Measurements from ENCODE around the gene MAD1L1.

MAD1L1 gene

GRCh38 chr7:2143981-2144595, 88.7 kb downstream of the MAD1L1 start:
- no peak overlapping the region for H2BK12ac ChIP-seq (ENCODE audit: low read length in 2 of 2)
- whole genome bisulfite sequencing: 99% methylated on average over 25 of the region's 25 CpGs
- H2BK15ac ChIP-seq (ENCODE audit: low read depth, poor library complexity, severe bottlenecking): no peak overlapping the region
- no peak overlapping the region for H3K14ac ChIP-seq (ENCODE audit: low read length in 2 of 2)
- no peak overlapping the region for H3K4me3 ChIP-seq (ENCODE audit: insufficient read depth in 1 of 2, low read depth in 1 of 2, low read length in 2 of 2)
- no peak overlapping the region for H2AFZ ChIP-seq (ENCODE audit: low read depth, low read length)
- no peaks in the 10 kb centered on the region for H3K4me1 ChIP-seq (ENCODE audit: control insufficient read depth, insufficient read depth, low read depth, low read length)
- no peak overlapping the region for H4K91ac ChIP-seq (ENCODE audit: low read length)
- H3K18ac ChIP-seq (ENCODE audit: low read depth in 1 of 2, low read length in 2 of 2): no peak overlapping the region
- no peaks in the 10 kb centered on the region for H3K27me3 ChIP-seq (ENCODE audit: control insufficient read depth in 1 of 2, insufficient read depth in 1 of 2, low read length in 2 of 2)
- no peak overlapping the region for H4K8ac ChIP-seq (ENCODE audit: low read length)
- H3K23ac ChIP-seq (ENCODE audit: low read length in 2 of 2): no peak overlapping the region
- no peak overlapping the region for H2BK5ac ChIP-seq (ENCODE audit: low read depth, low read length, poor library complexity, severe bottlenecking)
- peaks cover 35 to 78% of the 10 kb centered on the region in 2 experiments for H3K36me3 ChIP-seq (ENCODE audit: control insufficient read depth in 1 of 2, insufficient read depth in 2 of 2, low read depth in 1 of 2, low read length in 2 of 2)
- peaks cover 25% of the 10 kb centered on the region for H3K79me1 ChIP-seq (replicated peaks; ENCODE audit: low read length, poor library complexity, severe bottlenecking)
- H3K4me2 ChIP-seq (ENCODE audit: low read length, poor library complexity, severe bottlenecking): no peak overlapping the region
- no peaks in the 10 kb centered on the region for H3K9me3 ChIP-seq (ENCODE audit: control insufficient read depth, low read length)
- H3K4ac ChIP-seq (ENCODE audit: low read depth in 1 of 2, low read length in 2 of 2): no peak overlapping the region
- no peak overlapping the region for H3K9ac ChIP-seq (ENCODE audit: low read length)
- no peak overlapping the region for H2BK120ac ChIP-seq (ENCODE audit: low read depth, low read length)
- no peak overlapping the region for H3K27ac ChIP-seq (ENCODE audit: low read length, poor library complexity, severe bottlenecking)
- H2AK5ac ChIP-seq (ENCODE audit: low read length, severe bottlenecking): no peak overlapping the region
- DNase-seq: no peak

GRCh38 chr7:2143450-2143849, 89.3 kb downstream of the MAD1L1 start:
- no peak overlapping the region for H3K27ac ChIP-seq (ENCODE audit: low read length, poor library complexity, severe bottlenecking)
- H3K27me3 ChIP-seq (ENCODE audit: control insufficient read depth in 1 of 2, insufficient read depth in 1 of 2, low read length in 2 of 2): no peaks in the 10 kb centered on the region
- no peak overlapping the region for H2AK5ac ChIP-seq (ENCODE audit: low read length, severe bottlenecking)
- peaks cover 20% of the 10 kb centered on the region for H3K79me1 ChIP-seq (replicated peaks; ENCODE audit: low read length, poor library complexity, severe bottlenecking)
- H3K4me2 ChIP-seq (ENCODE audit: low read length, poor library complexity, severe bottlenecking): no peak overlapping the region
- no peak overlapping the region for H4K8ac ChIP-seq (ENCODE audit: low read length)
- no peak overlapping the region for H2BK5ac ChIP-seq (ENCODE audit: low read depth, low read length, poor library complexity, severe bottlenecking)
- H3K23ac ChIP-seq (ENCODE audit: low read length in 2 of 2): no peak overlapping the region
- no peak overlapping the region for H3K4ac ChIP-seq (ENCODE audit: low read depth in 1 of 2, low read length in 2 of 2)
- H3K4me1 ChIP-seq (ENCODE audit: control insufficient read depth, insufficient read depth, low read depth, low read length): no peaks in the 10 kb centered on the region
- no peak overlapping the region for H3K9ac ChIP-seq (ENCODE audit: low read length)
- no peak overlapping the region for H2BK15ac ChIP-seq (ENCODE audit: low read depth, poor library complexity, severe bottlenecking)
- H3K4me3 ChIP-seq (ENCODE audit: insufficient read depth in 1 of 2, low read depth in 1 of 2, low read length in 2 of 2): no peak overlapping the region
- no peak overlapping the region for H2AFZ ChIP-seq (ENCODE audit: low read depth, low read length)
- H2BK12ac ChIP-seq (ENCODE audit: low read length in 2 of 2): no peak overlapping the region
- H3K14ac ChIP-seq (ENCODE audit: low read length in 2 of 2): peak overlapping the region in 1 of 2 experiments; percentile 11
- 96% methylated on average over 7 of the region's 7 CpGs for WGBS
- H2BK120ac ChIP-seq (ENCODE audit: low read depth, low read length): no peak overlapping the region
- H3K9me3 ChIP-seq (ENCODE audit: control insufficient read depth, low read length): no peaks in the 10 kb centered on the region
- DNase-seq: no peak
- no peak overlapping the region for H3K18ac ChIP-seq (ENCODE audit: low read depth in 1 of 2, low read length in 2 of 2)
- H4K91ac ChIP-seq (ENCODE audit: low read length): no peak overlapping the region
- H3K36me3 ChIP-seq (ENCODE audit: control insufficient read depth in 1 of 2, insufficient read depth in 2 of 2, low read depth in 1 of 2, low read length in 2 of 2): peaks cover 35 to 77% of the 10 kb centered on the region in 2 experiments

- no peak overlapping the region for H2BK15ac ChIP-seq (ENCODE audit: low read depth, poor library complexity, severe bottlenecking)
- no peaks in the 10 kb centered on the region for H3K4me1 ChIP-seq (ENCODE audit: control insufficient read depth, insufficient read depth, low read depth, low read length)
- no peak overlapping the region for H3K27ac ChIP-seq (ENCODE audit: low read length, poor library complexity, severe bottlenecking)
- H3K27me3 ChIP-seq (ENCODE audit: control insufficient read depth in 1 of 2, insufficient read depth in 1 of 2, low read length in 2 of 2): no peaks in the 10 kb centered on the region
- 95% methylated on average over 20 of the region's 20 CpGs for WGBS
- no peak overlapping the region for H3K9ac ChIP-seq (ENCODE audit: low read length)
- H3K18ac ChIP-seq (ENCODE audit: low read depth in 1 of 2, low read length in 2 of 2): no peak overlapping the region
- H3K4me3 ChIP-seq (ENCODE audit: insufficient read depth in 1 of 2, low read depth in 1 of 2, low read length in 2 of 2): no peak overlapping the region
- no peak overlapping the region for H3K23ac ChIP-seq (ENCODE audit: low read length in 2 of 2)
- H2BK5ac ChIP-seq (ENCODE audit: low read depth, low read length, poor library complexity, severe bottlenecking): no peak overlapping the region
- no peak overlapping the region for H2BK12ac ChIP-seq (ENCODE audit: low read length in 2 of 2)
- peaks cover 22% of the 10 kb centered on the region for H3K79me1 ChIP-seq (replicated peaks; ENCODE audit: low read length, poor library complexity, severe bottlenecking)
- no peak for DNase-seq
- peaks cover 35 to 81% of the 10 kb centered on the region in 2 experiments for H3K36me3 ChIP-seq (ENCODE audit: control insufficient read depth in 1 of 2, insufficient read depth in 2 of 2, low read depth in 1 of 2, low read length in 2 of 2)
- no peaks in the 10 kb centered on the region for H3K9me3 ChIP-seq (ENCODE audit: control insufficient read depth, low read length)
- H3K4ac ChIP-seq (ENCODE audit: low read depth in 1 of 2, low read length in 2 of 2): no peak overlapping the region
- H2AK5ac ChIP-seq (ENCODE audit: low read length, severe bottlenecking): no peak overlapping the region
- no peak overlapping the region for H2AFZ ChIP-seq (ENCODE audit: low read depth, low read length)
- H2BK120ac ChIP-seq (ENCODE audit: low read depth, low read length): no peak overlapping the region
- no peak overlapping the region for H3K4me2 ChIP-seq (ENCODE audit: low read length, poor library complexity, severe bottlenecking)
- H4K8ac ChIP-seq (ENCODE audit: low read length): no peak overlapping the region
- H3K14ac ChIP-seq (ENCODE audit: low read length in 2 of 2): no peak overlapping the region
- no peak overlapping the region for H4K91ac ChIP-seq (ENCODE audit: low read length)
Observed at GRCh38 chr7:2142386-2142785, 90.4 kb downstream of the MAD1L1 start.

- no peak overlapping the region for H3K9ac ChIP-seq (ENCODE audit: low read length)
- no peak overlapping the region for H3K27ac ChIP-seq (ENCODE audit: low read length, poor library complexity, severe bottlenecking)
- H2BK15ac ChIP-seq (ENCODE audit: low read depth, poor library complexity, severe bottlenecking): no peak overlapping the region
- no peak overlapping the region for H3K4me3 ChIP-seq (ENCODE audit: insufficient read depth in 1 of 2, low read depth in 1 of 2, low read length in 2 of 2)
- no peak overlapping the region for H2BK5ac ChIP-seq (ENCODE audit: low read depth, low read length, poor library complexity, severe bottlenecking)
- WGBS: 95% methylated on average over 14 of the region's 14 CpGs
- H2BK120ac ChIP-seq (ENCODE audit: low read depth, low read length): no peak overlapping the region
- no peak for DNase-seq
- H3K18ac ChIP-seq (ENCODE audit: low read depth in 1 of 2, low read length in 2 of 2): no peak overlapping the region
- H3K9me3 ChIP-seq (ENCODE audit: control insufficient read depth, low read length): no peaks in the 10 kb centered on the region
- peaks cover 22% of the 10 kb centered on the region for H3K79me1 ChIP-seq (replicated peaks; ENCODE audit: low read length, poor library complexity, severe bottlenecking)
- no peaks in the 10 kb centered on the region for H3K27me3 ChIP-seq (ENCODE audit: control insufficient read depth in 1 of 2, insufficient read depth in 1 of 2, low read length in 2 of 2)
- H3K4ac ChIP-seq (ENCODE audit: low read depth in 1 of 2, low read length in 2 of 2): no peak overlapping the region
- no peak overlapping the region for H3K4me2 ChIP-seq (ENCODE audit: low read length, poor library complexity, severe bottlenecking)
- no peak overlapping the region for H2AK5ac ChIP-seq (ENCODE audit: low read length, severe bottlenecking)
- no peak overlapping the region for H2AFZ ChIP-seq (ENCODE audit: low read depth, low read length)
- no peak overlapping the region for H4K8ac ChIP-seq (ENCODE audit: low read length)
- H2BK12ac ChIP-seq (ENCODE audit: low read length in 2 of 2): no peak overlapping the region
- H3K4me1 ChIP-seq (ENCODE audit: control insufficient read depth, insufficient read depth, low read depth, low read length): no peaks in the 10 kb centered on the region
- peaks cover 35 to 77% of the 10 kb centered on the region in 2 experiments for H3K36me3 ChIP-seq (ENCODE audit: control insufficient read depth in 1 of 2, insufficient read depth in 2 of 2, low read depth in 1 of 2, low read length in 2 of 2)
- H3K23ac ChIP-seq (ENCODE audit: low read length in 2 of 2): no peak overlapping the region
- no peak overlapping the region for H3K14ac ChIP-seq (ENCODE audit: low read length in 2 of 2)
- H4K91ac ChIP-seq (ENCODE audit: low read length): no peak overlapping the region
Observed at GRCh38 chr7:2141651-2142050, 91.1 kb downstream of the MAD1L1 start.

Measured in mesenchymal stem cell (in vitro differentiated cells and primary cell).